Measurements from ENCODE around the gene PRKCB. TPM values are rescaled to one million over a fixed set of nuclear protein-coding genes. Genes with fewer than 3 reads are reported as not detected.

The PRKCB gene
- polyA plus RNA-seq, 3 donors = 57.4 to 87.4 (median 75.5) TPM

- H3K4me3 ChIP-seq (replicated peaks in 1 of 3; ENCODE audit: low read depth in 2 of 3, low read length in 3 of 3) = peak overlapping the region in 1 of 3 experiments; percentile 67
- Mint-ChIP-seq H3K4me1 (peaks cover 34% of the 10 kb centered on the region), H3K36me3 (no peaks in the 10 kb centered on the region), H3K27me3 (ENCODE audit: low read depth in 3 of 3) (peaks cover 0 to 7% (median 6%) of the 10 kb centered on the region in 3 donors), H3K27ac (peak overlapping the region; percentile 89 to 96 (median 94)), H3K9me3 (peaks cover 0 to 17% (median 11%) of the 10 kb centered on the region in 7 donors), H3K4me3 (peak overlapping the region; percentile 57 to 82)
- no peaks in the 10 kb centered on the region for H3K79me2 ChIP-seq (ENCODE audit: insufficient read depth, low read length)
- no peaks in the 10 kb centered on the region for H3K27me3 ChIP-seq (ENCODE audit: control insufficient read depth in 2 of 2, insufficient read depth in 2 of 2, low read length in 2 of 2)
- H3K9ac ChIP-seq (ENCODE audit: insufficient read depth, low read length, poor library complexity, severe bottlenecking) = no peak overlapping the region
- H3K4me2 ChIP-seq (replicated peaks; ENCODE audit: extremely low read depth, low read length, poor library complexity, severe bottlenecking) = peak overlapping the region; percentile 75
- 0% methylated on average over 1 of the region's 4 CpGs for WGBS (ENCODE audit: insufficient coverage)
- intact Hi-C loops (cut with micrococcal nuclease) = no loop called here
- peaks cover 6% of the 10 kb centered on the region for H4K20me1 ChIP-seq (ENCODE audit: insufficient read depth, low read length)
- no peaks in the 10 kb centered on the region for H3K36me3 ChIP-seq (replicated peaks in 1 of 2; ENCODE audit: control insufficient read depth in 1 of 2, insufficient read depth in 2 of 2, low read length in 2 of 2)
- no peak for TF ChIP-seq CTCF (IDR thresholded peaks at IDR 0.05)
- H3K27ac ChIP-seq (ENCODE audit: low read depth in 1 of 2, low read length in 2 of 2) = peak overlapping the region in 1 of 2 donors; percentile 81
- peak in 1 of 3 donors; percentile 12 for DNase-seq
- H3K4me1 ChIP-seq (ENCODE audit: control insufficient read depth in 1 of 2, insufficient read depth in 2 of 2, low read length in 2 of 2) = peaks cover 34 to 35% of the 10 kb centered on the region in 2 donors
- no peak overlapping the region for H2AFZ ChIP-seq (ENCODE audit: insufficient read depth, low read depth, low read length, poor library complexity, severe bottlenecking)
- peaks cover 5 to 8% of the 10 kb centered on the region in 2 donors for H3K9me3 ChIP-seq (replicated peaks in 1 of 2; ENCODE audit: control insufficient read depth in 1 of 2, insufficient read depth in 1 of 2, low read length in 2 of 2)
These were observed 8.7 kb upstream of the PRKCB start for GRCh38 chr16:23827057-23827456.

- Histone ChIP-seq H3K4me1 (ENCODE audit: control insufficient read depth in 1 of 2, insufficient read depth in 2 of 2, low read length in 2 of 2) (peaks cover 34 to 35% of the 10 kb centered on the region in 2 donors), H3K79me2 (ENCODE audit: insufficient read depth, low read length) (no peaks in the 10 kb centered on the region), H2AFZ (ENCODE audit: insufficient read depth, low read depth, low read length, poor library complexity, severe bottlenecking) (no peak overlapping the region), H3K27me3 (ENCODE audit: control insufficient read depth in 2 of 2, insufficient read depth in 2 of 2, low read length in 2 of 2) (no peaks in the 10 kb centered on the region), H3K9me3 (replicated peaks in 1 of 2; ENCODE audit: control insufficient read depth in 1 of 2, insufficient read depth in 1 of 2, low read length in 2 of 2) (peaks cover 5 to 8% of the 10 kb centered on the region in 2 donors), H4K20me1 (ENCODE audit: insufficient read depth, low read length) (peaks cover 6% of the 10 kb centered on the region), H3K4me3 (replicated peaks in 1 of 3; ENCODE audit: low read depth in 2 of 3, low read length in 3 of 3) (no peak overlapping the region), H3K4me2 (replicated peaks; ENCODE audit: extremely low read depth, low read length, poor library complexity, severe bottlenecking) (no peak overlapping the region), H3K9ac (ENCODE audit: insufficient read depth, low read length, poor library complexity, severe bottlenecking) (no peak overlapping the region), H3K27ac (ENCODE audit: low read depth in 1 of 2, low read length in 2 of 2) (no peak overlapping the region), H3K36me3 (replicated peaks in 1 of 2; ENCODE audit: control insufficient read depth in 1 of 2, insufficient read depth in 2 of 2, low read length in 2 of 2) (no peaks in the 10 kb centered on the region)
- intact Hi-C loops (cut with micrococcal nuclease) = no loop called here
- 86% methylated on average over 1 of the region's 2 CpGs for WGBS (ENCODE audit: insufficient coverage)
- peaks cover 38% of the 10 kb centered on the region for H3K4me1 Mint-ChIP-seq
- H3K27ac Mint-ChIP-seq = no peak overlapping the region
- no peak for TF ChIP-seq CTCF (IDR thresholded peaks at IDR 0.05)
- DNase-seq = no peak
- no peak overlapping the region for H3K4me3 Mint-ChIP-seq
- peaks cover 2 to 7% (median 4%) of the 10 kb centered on the region in 3 donors for H3K27me3 Mint-ChIP-seq (ENCODE audit: low read depth in 3 of 3)
- peaks cover 0 to 17% (median 11%) of the 10 kb centered on the region in 7 donors for H3K9me3 Mint-ChIP-seq
- H3K36me3 Mint-ChIP-seq = no peaks in the 10 kb centered on the region
These were observed 6.3 kb upstream of the PRKCB start for GRCh38 chr16:23829454-23829853.

Data from CD14-positive monocyte (primary cell).